IPS-15b (cell line): ENCODE measurements around the gene GABRG2.

Experiments
- H3K27me3 ChIP-seq: one replicate; pipeline ENCODE4 v1.6.1; 2013; ENCODE audit warnings: low read length; ENCODE audit not compliant: control insufficient read depth, insufficient read depth
- H3K36me3 ChIP-seq: one replicate; pipeline ENCODE4 v1.6.1; 2013; ENCODE audit warnings: low read length; ENCODE audit not compliant: control insufficient read depth, insufficient read depth
- H3K4me1 ChIP-seq: one replicate; pipeline ENCODE4 v1.6.1; 2013; ENCODE audit warnings: mild to moderate bottlenecking, low read length; ENCODE audit not compliant: control insufficient read depth, insufficient read depth
- H3K4me3 ChIP-seq: one replicate; pipeline ENCODE4 v1.5.1; 2013; ENCODE audit warnings: low read depth, low read length
- H3K9ac ChIP-seq: one replicate; pipeline ENCODE4 v1.6.1; 2013; ENCODE audit warnings: low read depth, mild to moderate bottlenecking, low read length
- H3K9me3 ChIP-seq: one replicate; pipeline ENCODE4 v1.6.1; 2013; ENCODE audit warnings: mild to moderate bottlenecking, low read length; ENCODE audit not compliant: control insufficient read depth, insufficient read depth

GABRG2 gene

GRCh38 chr5:162193012-162193411 lies 125.4 kb downstream of the GABRG2 start:
- no peaks in the 10 kb centered on the region for H3K27me3 ChIP-seq
- no peak overlapping the region for H3K4me3 ChIP-seq
- H3K9ac ChIP-seq = no peak overlapping the region
- H3K4me1 ChIP-seq = no peaks in the 10 kb centered on the region
- no peaks in the 10 kb centered on the region for H3K36me3 ChIP-seq
- no peaks in the 10 kb centered on the region for H3K9me3 ChIP-seq

GRCh38 chr5:162196351-162196750 lies 128.8 kb downstream of the GABRG2 start:
- Histone ChIP-seq H3K36me3 (no peaks in the 10 kb centered on the region), H3K27me3 (no peaks in the 10 kb centered on the region), H3K4me1 (no peaks in the 10 kb centered on the region), H3K4me3 (no peak overlapping the region), H3K9me3 (no peaks in the 10 kb centered on the region), H3K9ac (no peak overlapping the region)

GRCh38 chr5:162202285-162202880 lies 134.8 kb downstream of the GABRG2 start:
- no peaks in the 10 kb centered on the region for H3K4me1 ChIP-seq
- H3K9me3 ChIP-seq = no peaks in the 10 kb centered on the region
- no peak overlapping the region for H3K4me3 ChIP-seq
- H3K27me3 ChIP-seq = no peaks in the 10 kb centered on the region
- H3K9ac ChIP-seq = no peak overlapping the region
- no peaks in the 10 kb centered on the region for H3K36me3 ChIP-seq
